HG03571 (cell line): ENCODE results near the gene AP5S1.
"Not testable (repeated sequence)": the region's sequence is repeated elsewhere in the genome, so short reads cannot be mapped to it uniquely, and the experiment has no call there.

ENCODE experiments used
- ATAC-seq: cut with Tn5 transposase; IDR thresholded peaks from one replicate; pipeline ENCODE4 v1.9.1; 2021; ENCODE audit not compliant: unreplicated experiment

Gene AP5S1

DNA sequence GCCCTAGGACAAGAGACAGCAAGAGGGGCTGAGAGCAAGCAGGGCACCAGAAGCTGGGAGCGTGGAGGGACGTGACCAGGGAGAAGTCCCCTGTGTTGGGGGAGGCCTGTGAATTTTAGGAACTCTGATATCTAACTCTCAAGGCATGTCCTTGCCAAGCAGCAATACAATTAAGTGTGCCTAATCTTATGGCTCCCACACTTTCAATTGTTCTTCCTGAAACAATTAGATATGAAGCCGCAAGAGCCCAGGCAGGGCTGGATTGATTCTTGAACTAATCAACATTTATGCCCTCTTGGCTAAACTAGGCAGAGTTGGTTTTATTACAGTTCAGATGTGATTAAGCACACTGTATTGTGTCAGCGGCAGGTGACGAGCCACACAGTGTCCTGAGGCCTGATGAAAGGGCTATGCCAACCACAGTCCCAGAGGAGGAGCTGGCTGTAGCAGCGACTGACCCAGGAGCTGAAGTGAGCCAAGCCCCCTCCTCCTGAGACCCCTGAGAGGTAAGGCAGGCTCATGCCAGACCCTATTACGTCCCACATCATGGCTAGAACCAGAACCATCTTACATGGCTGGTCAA lies 22.1 kb downstream of the AP5S1 start:
- ATAC-seq: no peak

DNA sequence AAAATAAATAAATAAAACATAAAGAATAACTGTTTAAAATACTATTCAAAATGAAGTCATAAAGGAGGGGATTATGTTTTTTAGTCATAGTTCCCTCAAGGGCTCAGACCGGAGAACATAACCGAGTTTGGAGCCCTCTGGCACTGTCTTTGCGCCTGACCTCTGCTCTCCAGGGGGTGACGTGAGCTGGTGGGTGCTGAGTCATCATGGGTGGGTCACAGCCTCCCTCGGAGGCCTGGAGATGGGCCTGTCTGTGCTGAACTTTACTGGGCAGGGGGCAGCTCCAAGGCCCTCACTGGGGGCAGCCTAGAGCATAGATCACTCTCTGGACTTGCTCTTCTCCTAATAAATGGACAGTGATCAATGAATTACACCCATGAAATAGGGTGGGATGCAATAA lies 23.1 kb downstream of the AP5S1 start:
- no peak for ATAC-seq

DNA sequence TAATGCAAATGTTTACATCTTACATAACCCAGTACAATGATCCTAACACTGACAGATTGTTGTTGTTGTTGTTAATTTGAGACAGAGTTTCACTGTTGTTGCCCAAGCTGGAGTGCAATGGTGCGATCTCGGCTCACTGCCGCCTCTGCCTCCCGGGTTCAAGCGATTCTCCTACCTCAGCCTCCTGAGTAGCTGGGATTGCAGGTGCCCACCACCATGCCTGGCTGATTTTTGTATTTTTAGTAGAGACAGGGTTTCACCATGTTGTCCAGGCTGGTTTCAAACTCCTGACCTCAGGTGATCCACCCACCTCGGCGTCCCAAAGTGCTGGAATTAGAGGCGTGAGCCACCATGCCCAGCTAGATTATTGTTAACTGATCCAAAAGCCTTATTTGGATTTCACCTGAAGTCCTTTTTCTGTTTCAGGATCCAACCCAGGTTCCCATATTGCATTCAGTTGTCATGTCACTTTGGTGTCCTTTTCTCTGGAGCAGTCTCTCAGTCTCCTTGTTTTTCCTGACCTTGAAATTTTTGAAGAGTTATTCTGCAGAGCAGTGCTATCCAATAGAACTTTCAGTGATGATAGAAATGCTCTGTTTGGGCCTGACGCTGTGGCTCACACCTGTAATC lies 23.8 kb downstream of the AP5S1 start:
- not testable (repeated sequence) for ATAC-seq

GRCh38 chr20:3846378-3846739 lies 26.0 kb downstream of the AP5S1 start:
- no peak for ATAC-seq

GRCh38 chr20:3846740-3847428 lies 26.5 kb downstream of the AP5S1 start, which contains the start of gene MAVS:
MAVS (plus strand) TSS chr20:3846834; CDS start chr20:3854625, 7,791 bp downstream.
- ATAC-seq: peak; percentile 78

DNA sequence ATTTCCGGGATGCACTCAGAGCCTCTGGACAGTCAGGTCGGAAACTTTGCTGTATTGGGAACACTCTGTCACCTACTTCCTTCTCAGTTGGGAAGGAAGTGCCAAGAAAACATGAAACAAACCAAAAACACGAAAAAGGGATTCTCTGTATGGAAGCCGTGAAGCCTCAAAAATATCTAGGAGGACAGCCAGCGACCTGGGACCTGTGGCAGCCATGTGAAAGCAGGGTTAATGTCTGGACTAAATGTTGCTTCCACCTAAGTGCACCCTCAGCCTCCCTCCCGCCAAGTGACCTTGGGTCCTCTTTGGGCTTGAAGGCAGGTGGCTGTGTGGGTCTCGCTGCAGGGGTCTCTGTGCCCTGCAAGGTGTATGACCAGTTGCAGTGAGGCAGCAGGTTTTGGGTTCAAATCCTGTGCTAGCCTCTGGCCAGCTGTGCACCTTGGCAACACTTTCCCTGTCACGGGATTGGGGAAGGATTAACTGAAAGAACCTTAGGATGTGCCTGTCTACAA lies 27.1 kb downstream of the AP5S1 start:
- ATAC-seq: no peak

DNA sequence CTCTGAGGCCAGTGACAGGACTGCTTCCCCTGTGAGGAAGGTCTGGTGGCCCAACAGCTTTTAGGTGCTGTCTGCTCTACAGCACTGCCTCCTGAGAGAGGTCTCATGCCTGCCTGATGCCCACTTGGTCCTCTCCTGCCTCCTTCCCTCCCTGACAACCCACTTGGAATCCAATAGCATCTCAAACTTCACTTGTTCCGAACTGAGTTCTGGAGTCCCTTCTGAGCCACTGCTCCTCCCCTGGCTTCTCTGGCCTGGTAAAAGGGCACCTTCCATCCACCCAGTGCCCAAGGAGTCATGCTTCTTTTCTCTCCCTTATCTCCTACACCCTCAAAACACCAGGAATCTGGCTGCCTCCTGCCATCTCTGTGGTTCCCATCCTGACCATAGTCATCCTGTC lies 28.2 kb downstream of the AP5S1 start:
- no peak for ATAC-seq

GRCh38 chr20:3854462-3854871 lies 34.1 kb downstream of the AP5S1 start:
- no peak for ATAC-seq

DNA sequence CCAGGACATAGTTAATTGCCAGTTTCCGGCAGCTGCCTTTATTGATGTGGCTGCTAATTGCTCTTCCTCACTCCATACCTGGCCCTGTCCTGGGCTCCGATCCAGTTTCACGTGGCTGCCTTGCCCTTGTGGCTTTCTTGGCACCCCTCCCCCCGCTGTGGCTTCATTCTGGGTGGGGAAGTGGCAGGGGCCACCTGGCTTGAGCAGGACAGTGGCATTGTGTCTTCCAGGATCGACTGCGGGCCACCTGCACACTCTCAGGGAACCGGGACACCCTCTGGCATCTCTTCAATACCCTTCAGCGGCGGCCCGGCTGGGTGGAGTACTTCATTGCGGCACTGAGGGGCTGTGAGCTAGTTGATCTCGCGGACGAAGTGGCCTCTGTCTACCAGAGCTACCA lies 37.1 kb downstream of the AP5S1 start:
- ATAC-seq: no peak

DNA sequence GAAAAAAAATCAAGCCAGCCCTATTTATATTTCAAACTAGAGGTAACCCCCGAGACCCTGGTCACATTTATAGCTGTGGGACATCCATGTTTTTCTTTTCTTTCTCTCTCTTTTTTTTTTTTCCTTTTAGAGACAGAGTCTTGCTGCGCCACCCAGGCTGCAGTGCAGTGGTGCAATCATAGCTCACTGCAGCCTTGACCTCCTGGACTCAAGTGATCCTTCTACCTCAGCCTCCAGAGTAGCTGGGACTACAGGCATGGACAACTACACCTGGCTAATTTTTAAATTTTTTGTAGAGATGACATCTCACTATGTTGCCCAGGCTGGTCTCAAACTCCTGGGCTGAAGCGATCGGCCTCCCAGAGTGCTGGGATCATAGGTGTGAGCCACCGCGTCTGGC lies 38.3 kb downstream of the AP5S1 start:
- ATAC-seq: no peak

DNA sequence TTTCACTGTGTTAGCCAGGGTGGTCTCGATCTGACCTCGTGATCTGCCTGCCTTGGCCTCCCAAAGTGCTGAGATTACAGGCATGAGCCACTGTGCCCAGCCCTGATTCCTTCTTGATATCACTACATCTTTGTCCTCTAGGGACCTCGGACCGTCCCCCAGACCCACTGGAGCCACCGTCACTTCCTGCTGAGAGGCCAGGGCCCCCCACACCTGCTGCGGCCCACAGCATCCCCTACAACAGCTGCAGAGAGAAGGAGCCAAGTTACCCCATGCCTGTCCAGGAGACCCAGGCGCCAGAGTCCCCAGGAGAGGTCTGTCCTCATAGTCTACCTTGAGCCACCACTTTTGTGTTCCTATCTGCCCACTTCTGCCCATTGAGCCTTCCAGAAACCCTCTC lies 40.8 kb downstream of the AP5S1 start:
- no peak for ATAC-seq

- ATAC-seq: no peak
These were observed 42.0 kb downstream of the AP5S1 start for GRCh38 chr20:3862333-3862732.

GRCh38 chr20:3863317-3863716 lies 43.0 kb downstream of the AP5S1 start:
- ATAC-seq: no peak

GRCh38 chr20:3864518-3864917 lies 44.2 kb downstream of the AP5S1 start:
- no peak for ATAC-seq

GRCh38 chr20:3865152-3865886 lies 45.0 kb downstream of the AP5S1 start:
- ATAC-seq: no peak

GRCh38 chr20:3865887-3866407 lies 45.6 kb downstream of the AP5S1 start:
- no peak for ATAC-seq

DNA sequence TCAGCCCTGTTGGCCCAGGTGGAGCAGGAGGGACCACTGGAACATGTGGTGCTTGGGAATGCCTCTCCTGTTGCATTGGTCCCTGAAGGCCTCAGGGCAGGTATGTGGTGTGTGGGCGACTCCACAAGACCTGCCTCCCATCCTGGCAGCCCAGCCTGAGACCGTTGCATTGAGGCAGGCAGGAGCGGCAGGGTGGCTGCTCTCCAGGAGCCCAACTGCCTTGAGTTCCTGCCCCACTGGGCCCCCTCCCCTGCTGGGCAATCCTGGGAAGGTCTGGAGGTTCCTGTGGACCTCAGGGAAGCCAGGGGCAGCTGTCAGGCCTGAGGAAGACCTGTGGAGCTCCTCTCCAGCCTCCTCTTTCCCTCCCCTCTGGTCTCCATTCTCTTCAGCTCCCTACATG lies 46.1 kb downstream of the AP5S1 start:
- no peak for ATAC-seq

- no peak for ATAC-seq
These were observed 47.5 kb downstream of the AP5S1 start for GRCh38 chr20:3867802-3868201.

GRCh38 chr20:3869839-3870634 lies 49.7 kb downstream of the AP5S1 start:
- no peak for ATAC-seq

- ATAC-seq: no peak
These were observed 51.4 kb downstream of the AP5S1 start for GRCh38 chr20:3871550-3872265.
